Neural cell (in vitro differentiated cells): ENCODE results near the gene NLRP3. TPM values are rescaled to one million over a fixed set of nuclear protein-coding genes. Genes with fewer than 3 reads are reported as not detected.

Source experiments
- H2AFZ ChIP-seq: fragments of 200-600, 300-800 bp; sonication (generic), shearing (Covaris generic); 2 replicates; pipeline ENCODE4 v1.6.0; 2014; ENCODE audit warnings: low read depth, mild to moderate bottlenecking, antibody characterized with exemption, low read length, moderate library complexity
- H3F3A ChIP-seq: fragments of 200-600 bp; shearing (Covaris generic); 2 replicates; pipeline ENCODE4 v1.6.1; 2016; ENCODE audit warnings: mild to moderate bottlenecking, moderate library complexity, mixed read lengths, antibody characterized with exemption, low read length; ENCODE audit not compliant: insufficient read depth, poor library complexity, severe bottlenecking
- H3K27ac ChIP-seq: fragments of 200-600, 300-800 bp; sonication (generic), shearing (Covaris generic); 2 replicates; pipeline ENCODE4 v1.5.1; 2014; ENCODE audit warnings: mild to moderate bottlenecking, low read length, moderate library complexity
- H3K27me3 ChIP-seq: fragments of 300-800, 200-600 bp; sonication (generic), shearing (Covaris generic); 2 replicates; pipeline ENCODE4 v1.6.0; 2014; ENCODE audit warnings: mild to moderate bottlenecking, low read depth, low read length, moderate library complexity; ENCODE audit not compliant: insufficient read depth
- H3K36me3 ChIP-seq: fragments of 300-800, 200-600 bp; sonication (generic), shearing (Covaris generic); 2 replicates; pipeline ENCODE4 v1.5.1; 2014; ENCODE audit warnings: mild to moderate bottlenecking, antibody characterized with exemption, low read length, moderate library complexity; ENCODE audit not compliant: insufficient read depth
- H3K4me2 ChIP-seq: fragments of 300-800, 200-600 bp; sonication (generic), shearing (Covaris generic); 2 replicates; pipeline ENCODE4 v1.6.0; 2014; ENCODE audit warnings: mild to moderate bottlenecking, low read length
- H3K4me3 ChIP-seq: fragments of 300-800, 200-600 bp; sonication (generic), shearing (Covaris generic); 2 replicates; pipeline ENCODE4 v1.5.1; 2014; ENCODE audit warnings: mild to moderate bottlenecking, low read length, moderate library complexity
- H3K79me2 ChIP-seq: fragments of 200-600 bp; shearing (Covaris generic); replicated peaks from 2 replicates; pipeline ENCODE4 v1.6.0; 2014; ENCODE audit warnings: mild to moderate bottlenecking, low read length, moderate library complexity; ENCODE audit not compliant: insufficient read depth
- H3K9ac ChIP-seq: fragments of 300-800, 200-600 bp; sonication (generic), shearing (Covaris generic); 2 replicates; pipeline ENCODE4 v1.6.1; 2016; ENCODE audit warnings: mild to moderate bottlenecking, low read length, mixed read lengths
- H3K9me2 ChIP-seq: fragments of 200-600 bp; shearing (Covaris generic); 2 replicates; pipeline ENCODE4 v1.6.1; 2016; ENCODE audit warnings: mild to moderate bottlenecking, low read length, mixed read lengths; ENCODE audit not compliant: insufficient read depth
- H3K9me3 ChIP-seq: fragments of 200-600, 300-800 bp; sonication (generic), shearing (Covaris generic); 2 replicates; pipeline ENCODE4 v1.6.1; 2016; ENCODE audit warnings: mild to moderate bottlenecking, mixed run types, low read length, moderate library complexity, mixed read lengths
- H4K20me1 ChIP-seq: fragments of 200-600 bp; shearing (Covaris generic); 2 replicates; pipeline ENCODE4 v1.6.1; 2016; ENCODE audit warnings: mild to moderate bottlenecking, mixed run types; ENCODE audit not compliant: insufficient read depth
- EP300 ChIP-seq: fragments of 450-650 bp; conservative IDR thresholded peaks from 2 replicates; pipeline ENCODE4 v1.6.1; 2014; ENCODE audit warnings: antibody characterized with exemption, mild to moderate bottlenecking, moderate library complexity; ENCODE audit not compliant: poor library complexity, severe bottlenecking
- EZH2 ChIP-seq: fragments of 200-600, 300-800 bp; shearing (Covaris generic), sonication (generic); IDR thresholded peaks from 2 replicates; pipeline ENCODE4 v1.6.1; 2014; ENCODE audit warnings: antibody characterized with exemption, low read length, borderline replicate concordance, mild to moderate bottlenecking; ENCODE audit not compliant: insufficient read depth, poor library complexity, severe bottlenecking
- MXI1 ChIP-seq: fragments of 450-650 bp; conservative IDR thresholded peaks from 2 replicates; pipeline ENCODE4 v1.6.1; 2014; ENCODE audit warnings: antibody characterized with exemption, mild to moderate bottlenecking; ENCODE audit not compliant: poor library complexity, severe bottlenecking
- POLR2AphosphoS5 ChIP-seq: IDR thresholded peaks from 2 replicates; pipeline ENCODE4 v1.6.1; 2012
- RAD21 ChIP-seq: fragments of 450-650 bp; conservative IDR thresholded peaks from 2 replicates; pipeline ENCODE4 v1.6.1; 2014; ENCODE audit warnings: antibody characterized with exemption, mild to moderate bottlenecking, moderate library complexity
- SMC3 ChIP-seq: fragments of 450-650 bp; conservative IDR thresholded peaks from 2 replicates; pipeline ENCODE4 v1.6.1; 2014; ENCODE audit warnings: antibody characterized with exemption, mild to moderate bottlenecking, moderate library complexity; ENCODE audit not compliant: poor library complexity
- TAF1 ChIP-seq: IDR thresholded peaks from 2 replicates; pipeline ENCODE4 v1.6.1; 2012; ENCODE audit warnings: low read depth
- polyA plus RNA-seq: library from polyadenylated mRNA; depleted of rRNA; stranded (reverse); fragments of >200 nt; gene quantifications from 2 replicates; pipeline ENCODE4 v1.2.3, GENCODE V29; 2014
- TF ChIP-seq, protein P1 (sequence below): IDR thresholded peaks from 2 replicates; pipeline ENCODE4 v1.6.1; 2012; ENCODE audit warnings: borderline replicate concordance
- TF ChIP-seq, protein P2 (sequence below): fragments of 450-650 bp; IDR thresholded peaks from 2 replicates; pipeline ENCODE4 v1.5.1; 2014; ENCODE audit warnings: antibody characterized with exemption, mild to moderate bottlenecking, moderate library complexity; ENCODE audit not compliant: poor library complexity, severe bottlenecking

The NLRP3 gene
- polyA plus RNA-seq, 1 donor from 2014 or later = 0.36 TPM

DNA sequence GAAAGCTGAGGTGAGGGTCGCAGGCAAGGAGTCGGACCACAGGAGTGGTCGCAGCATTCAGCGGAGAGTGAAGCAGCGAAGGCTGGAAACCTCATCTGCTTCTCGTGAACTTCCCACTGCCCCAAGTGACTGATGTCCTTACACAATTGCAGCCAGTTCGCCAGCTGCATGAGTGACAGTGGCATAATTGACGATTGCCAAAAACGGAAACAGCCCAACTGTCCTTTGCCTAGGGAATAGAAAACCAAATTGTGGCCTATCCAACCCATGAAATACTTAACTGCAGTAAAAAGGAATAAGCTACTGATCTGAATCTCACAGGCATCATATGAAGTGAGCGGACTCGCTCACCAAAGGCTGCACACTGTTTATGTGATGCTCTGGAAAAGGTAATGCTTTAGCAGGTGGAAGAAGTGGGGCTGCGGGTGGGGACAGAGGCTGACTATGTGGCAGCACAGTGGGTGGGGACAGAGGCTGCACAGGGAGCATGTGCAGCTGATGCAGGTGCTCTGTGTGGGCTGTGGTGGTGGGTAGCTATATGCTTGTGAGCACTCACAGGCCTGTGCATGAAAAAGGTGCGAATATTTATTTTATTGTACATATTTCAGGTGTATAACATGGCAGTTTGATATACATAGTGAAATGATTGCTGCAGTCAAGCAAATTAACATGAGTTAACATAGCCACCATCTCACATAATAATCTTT, 4.2 kb upstream of the NLRP3 start:
- TF ChIP-seq, protein P1, sequence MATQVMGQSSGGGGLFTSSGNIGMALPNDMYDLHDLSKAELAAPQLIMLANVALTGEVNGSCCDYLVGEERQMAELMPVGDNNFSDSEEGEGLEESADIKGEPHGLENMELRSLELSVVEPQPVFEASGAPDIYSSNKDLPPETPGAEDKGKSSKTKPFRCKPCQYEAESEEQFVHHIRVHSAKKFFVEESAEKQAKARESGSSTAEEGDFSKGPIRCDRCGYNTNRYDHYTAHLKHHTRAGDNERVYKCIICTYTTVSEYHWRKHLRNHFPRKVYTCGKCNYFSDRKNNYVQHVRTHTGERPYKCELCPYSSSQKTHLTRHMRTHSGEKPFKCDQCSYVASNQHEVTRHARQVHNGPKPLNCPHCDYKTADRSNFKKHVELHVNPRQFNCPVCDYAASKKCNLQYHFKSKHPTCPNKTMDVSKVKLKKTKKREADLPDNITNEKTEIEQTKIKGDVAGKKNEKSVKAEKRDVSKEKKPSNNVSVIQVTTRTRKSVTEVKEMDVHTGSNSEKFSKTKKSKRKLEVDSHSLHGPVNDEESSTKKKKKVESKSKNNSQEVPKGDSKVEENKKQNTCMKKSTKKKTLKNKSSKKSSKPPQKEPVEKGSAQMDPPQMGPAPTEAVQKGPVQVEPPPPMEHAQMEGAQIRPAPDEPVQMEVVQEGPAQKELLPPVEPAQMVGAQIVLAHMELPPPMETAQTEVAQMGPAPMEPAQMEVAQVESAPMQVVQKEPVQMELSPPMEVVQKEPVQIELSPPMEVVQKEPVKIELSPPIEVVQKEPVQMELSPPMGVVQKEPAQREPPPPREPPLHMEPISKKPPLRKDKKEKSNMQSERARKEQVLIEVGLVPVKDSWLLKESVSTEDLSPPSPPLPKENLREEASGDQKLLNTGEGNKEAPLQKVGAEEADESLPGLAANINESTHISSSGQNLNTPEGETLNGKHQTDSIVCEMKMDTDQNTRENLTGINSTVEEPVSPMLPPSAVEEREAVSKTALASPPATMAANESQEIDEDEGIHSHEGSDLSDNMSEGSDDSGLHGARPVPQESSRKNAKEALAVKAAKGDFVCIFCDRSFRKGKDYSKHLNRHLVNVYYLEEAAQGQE = no peak
- TF ChIP-seq POLR2AphosphoS5 = no peak
- no peak for TF ChIP-seq EP300
- TF ChIP-seq RAD21 = no peak
- TF ChIP-seq TAF1 = no peak
- no peak for TF ChIP-seq MXI1
- no peak for TF ChIP-seq EZH2
- no peak for TF ChIP-seq SMC3
- TF ChIP-seq, protein P2, sequence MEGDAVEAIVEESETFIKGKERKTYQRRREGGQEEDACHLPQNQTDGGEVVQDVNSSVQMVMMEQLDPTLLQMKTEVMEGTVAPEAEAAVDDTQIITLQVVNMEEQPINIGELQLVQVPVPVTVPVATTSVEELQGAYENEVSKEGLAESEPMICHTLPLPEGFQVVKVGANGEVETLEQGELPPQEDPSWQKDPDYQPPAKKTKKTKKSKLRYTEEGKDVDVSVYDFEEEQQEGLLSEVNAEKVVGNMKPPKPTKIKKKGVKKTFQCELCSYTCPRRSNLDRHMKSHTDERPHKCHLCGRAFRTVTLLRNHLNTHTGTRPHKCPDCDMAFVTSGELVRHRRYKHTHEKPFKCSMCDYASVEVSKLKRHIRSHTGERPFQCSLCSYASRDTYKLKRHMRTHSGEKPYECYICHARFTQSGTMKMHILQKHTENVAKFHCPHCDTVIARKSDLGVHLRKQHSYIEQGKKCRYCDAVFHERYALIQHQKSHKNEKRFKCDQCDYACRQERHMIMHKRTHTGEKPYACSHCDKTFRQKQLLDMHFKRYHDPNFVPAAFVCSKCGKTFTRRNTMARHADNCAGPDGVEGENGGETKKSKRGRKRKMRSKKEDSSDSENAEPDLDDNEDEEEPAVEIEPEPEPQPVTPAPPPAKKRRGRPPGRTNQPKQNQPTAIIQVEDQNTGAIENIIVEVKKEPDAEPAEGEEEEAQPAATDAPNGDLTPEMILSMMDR = no peak
- no peak overlapping the region for H3K9ac ChIP-seq
- H3K36me3 ChIP-seq = no peaks in the 10 kb centered on the region
- no peak overlapping the region for H3K27ac ChIP-seq
- no peaks in the 10 kb centered on the region for H3K9me3 ChIP-seq
- H3F3A ChIP-seq = no peaks in the 10 kb centered on the region
- no peaks in the 10 kb centered on the region for H3K27me3 ChIP-seq
- H3K4me2 ChIP-seq = no peak overlapping the region
- H3K9me2 ChIP-seq = no peaks in the 10 kb centered on the region
- H2AFZ ChIP-seq = no peak overlapping the region
- H4K20me1 ChIP-seq = no peaks in the 10 kb centered on the region
- H3K79me2 ChIP-seq = no peaks in the 10 kb centered on the region
- H3K4me3 ChIP-seq = no peak overlapping the region

DNA sequence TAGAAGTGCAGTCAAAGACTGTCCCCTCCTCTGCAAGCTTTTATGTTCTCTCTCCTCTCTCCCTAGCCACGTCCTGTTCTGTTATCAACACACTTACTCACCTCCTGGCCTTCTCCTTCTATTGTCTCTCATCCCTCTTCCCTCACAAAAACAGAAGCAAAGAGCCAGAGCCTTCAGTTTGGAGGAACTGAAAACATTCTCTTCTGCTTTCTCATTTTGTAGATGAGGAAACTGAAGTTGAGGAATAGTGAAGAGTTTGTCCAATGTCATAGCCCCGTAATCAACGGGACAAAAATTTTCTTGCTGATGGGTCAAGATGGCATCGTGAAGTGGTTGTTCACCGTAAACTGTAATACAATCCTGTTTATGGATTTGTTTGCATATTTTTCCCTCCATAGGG, 1.9 kb downstream of the NLRP3 start:
- no peak overlapping the region for H3K9ac ChIP-seq
- no peak overlapping the region for H3K27ac ChIP-seq
- H3K79me2 ChIP-seq = no peaks in the 10 kb centered on the region
- H3K4me2 ChIP-seq = no peak overlapping the region
- H3K9me2 ChIP-seq = no peaks in the 10 kb centered on the region
- TF ChIP-seq, protein P2 = no peak
- TF ChIP-seq EZH2 (no peak), SMC3 (no peak), TAF1 (no peak), RAD21 (no peak), POLR2AphosphoS5 (no peak), EP300 (no peak)
- TF ChIP-seq, protein P1 = no peak
- no peaks in the 10 kb centered on the region for H3K27me3 ChIP-seq
- no peaks in the 10 kb centered on the region for H3K36me3 ChIP-seq
- no peak overlapping the region for H3K4me3 ChIP-seq
- no peak overlapping the region for H2AFZ ChIP-seq
- H3F3A ChIP-seq = no peaks in the 10 kb centered on the region
- no peaks in the 10 kb centered on the region for H4K20me1 ChIP-seq
- H3K9me3 ChIP-seq = no peaks in the 10 kb centered on the region
